GM23338 (cell line): Measurements from ENCODE around the gene SLK. TPM values are rescaled to one million over a fixed set of nuclear protein-coding genes. Genes with fewer than 3 reads are reported as not detected.

Experiments used
- ATAC-seq: fragments of 200-7000 bp; cut with Tn5 transposase; 3 replicates; pipeline ENCODE4 v1.9.1; 2020
- DNase-seq: peaks from one replicate; pipeline ENCODE4 v3.0.0-alpha.2; 2015; ENCODE audit warnings: low spot score
- H2AFZ ChIP-seq: fragments of 200-600 bp; sonication (generic); 2 replicates; pipeline ENCODE4 v1.8.0; 2016; ENCODE audit warnings: antibody characterized with exemption, mild to moderate bottlenecking, moderate library complexity
- H3F3A ChIP-seq: fragments of 200-600 bp; sonication (generic); replicated peaks from 2 replicates; pipeline ENCODE4 v1.8.0; 2017; ENCODE audit warnings: antibody characterized with exemption, mixed run types, low read depth
- H3K27ac ChIP-seq: fragments of 200-600 bp; sonication (generic); 2 replicates; pipeline ENCODE4 v1.6.1; 2016; ENCODE audit warnings: low read depth
- H3K27me3 ChIP-seq: fragments of 200-600 bp; sonication (generic); 2 replicates; pipeline ENCODE4 v1.8.0; 2016; ENCODE audit warnings: mild to moderate bottlenecking, mixed run types, moderate library complexity; ENCODE audit not compliant: insufficient read depth
- H3K36me3 ChIP-seq: fragments of 200-600 bp; sonication (generic); 2 replicates; pipeline ENCODE4 v1.8.0; 2016; ENCODE audit warnings: mild to moderate bottlenecking; ENCODE audit not compliant: insufficient read depth
- H3K4me1 ChIP-seq: fragments of 200-600 bp; sonication (generic); 2 replicates; pipeline ENCODE4 v1.8.0; 2016; ENCODE audit warnings: mild to moderate bottlenecking, moderate library complexity; ENCODE audit not compliant: insufficient read depth
- H3K4me2 ChIP-seq: fragments of 200-600 bp; sonication (generic); 2 replicates; pipeline ENCODE4 v1.7.1; 2017; ENCODE audit warnings: mixed run types
- H3K4me3 ChIP-seq: fragments of 200-600 bp; sonication (generic); 2 replicates; pipeline ENCODE4 v1.6.1; 2016; ENCODE audit warnings: mixed run types
- H3K79me2 ChIP-seq: fragments of 200-600 bp; sonication (generic); replicated peaks from 2 replicates; pipeline ENCODE4 v1.8.0; 2017; ENCODE audit warnings: mild to moderate bottlenecking; ENCODE audit not compliant: insufficient read depth
- H3K9me2 ChIP-seq: fragments of 200-600 bp; sonication (generic); 2 replicates; pipeline ENCODE4 v1.8.0; 2017; ENCODE audit not compliant: insufficient read depth
- H4K20me1 ChIP-seq: fragments of 200-600 bp; sonication (generic); replicated peaks from 2 replicates; pipeline ENCODE4 v1.8.0; 2017; ENCODE audit warnings: mild to moderate bottlenecking; ENCODE audit not compliant: insufficient read depth
- H3K27ac Mint-ChIP-seq: 2 replicates; pipeline ENCODE4 v1.8.0; 2020; ENCODE audit warnings: inconsistent platforms, mild to moderate bottlenecking, moderate library complexity, mixed read lengths
- H3K27me3 Mint-ChIP-seq: 3 replicates; pipeline ENCODE4 v1.8.0; 2022; ENCODE audit warnings: low read depth, mild to moderate bottlenecking, moderate library complexity, mixed read lengths, inconsistent platforms; ENCODE audit not compliant: insufficient read depth, poor library complexity
- H3K36me3 Mint-ChIP-seq: 3 replicates; pipeline ENCODE4 v1.8.0; 2021; ENCODE audit warnings: low read depth, mild to moderate bottlenecking, inconsistent platforms, moderate library complexity, mixed read lengths
- H3K4me1 Mint-ChIP-seq: 3 replicates; pipeline ENCODE4 v1.8.0; 2020; ENCODE audit warnings: mild to moderate bottlenecking, inconsistent platforms, mixed read lengths
- H3K4me3 Mint-ChIP-seq: 3 replicates; pipeline ENCODE4 v1.8.0; 2021; ENCODE audit warnings: moderate library complexity, mild to moderate bottlenecking, inconsistent platforms, mixed read lengths
- H3K9me3 Mint-ChIP-seq: 3 replicates; pipeline ENCODE4 v1.8.0; 2020; ENCODE audit warnings: moderate library complexity, mild to moderate bottlenecking, inconsistent platforms, mixed read lengths
- EZH2 ChIP-seq: fragments of 200-600 bp; sonication (generic); IDR thresholded peaks from one replicate; pipeline ENCODE4 v1.8.0; 2017; ENCODE audit warnings: antibody characterized with exemption, mild to moderate bottlenecking, low read depth; ENCODE audit not compliant: unreplicated experiment
- EZH2phosphoT487 ChIP-seq: fragments of 200-600 bp; sonication (generic); IDR thresholded peaks from one replicate; pipeline ENCODE4 v1.8.1; 2018; ENCODE audit warnings: antibody characterized with exemption; ENCODE audit not compliant: unreplicated experiment
- STAT1 ChIP-seq: IDR thresholded peaks from one replicate; pipeline ENCODE4 v1.6.1; 2016; ENCODE audit warnings: antibody characterized with exemption; ENCODE audit not compliant: unreplicated experiment
- ZNF462 ChIP-seq: fragments of 250-450 bp; sonication (Bioruptor Pico); IDR thresholded peaks from 2 replicates; pipeline ENCODE4 v1.5.0; 2020; ENCODE audit warnings: mild to moderate bottlenecking, moderate library complexity
- polyA plus RNA-seq: library from polyadenylated mRNA; unstranded; fragments of >200 nt; fragmentation: Nextera tagmentation; extraction: Ambion mirVana; gene quantifications from 2 replicates; pipeline ENCODE4 v1.2.1, GENCODE V29; 2016
- total RNA-seq: library from RNA; depleted of rRNA; stranded (reverse); fragments of >200 nt; shearing (Covaris generic); gene quantifications from 2 replicates; pipeline ENCODE4 v1.2.3, GENCODE V29; 2014

Gene SLK
- total and polyA plus RNA-seq, 2 experiments from 2014 or later: 8.4 to 21.5 TPM

GRCh38 chr10:103932971-103933370, 34.0 kb upstream of the SLK start:
- Mint-ChIP-seq H3K27me3 (no peaks in the 10 kb centered on the region), H3K27ac (no peak overlapping the region), H3K9me3 (no peaks in the 10 kb centered on the region; the same call in 2 of the 3 replicates)

More at GRCh38 chr10:103932971-103933370, 34.0 kb upstream of the SLK start:
- Mint-ChIP-seq H3K4me3 (no peak overlapping the region), H3K4me1 (peaks cover 18% of the 10 kb centered on the region), H3K36me3 (no peaks in the 10 kb centered on the region)
- H3K27ac ChIP-seq: no peak overlapping the region
- no peak overlapping the region for H2AFZ ChIP-seq
- ATAC-seq: no peak
- H3K36me3 ChIP-seq: no peaks in the 10 kb centered on the region
- H3K9me2 ChIP-seq: no peaks in the 10 kb centered on the region
- peaks cover 17% of the 10 kb centered on the region for H3K4me1 ChIP-seq
- H3K27me3 ChIP-seq: no peaks in the 10 kb centered on the region
- TF ChIP-seq EZH2 (no peak), EZH2phosphoT487 (no peak), ZNF462 (CRISPR knock-in tag) (no peak), STAT1 (no peak)
- no peaks in the 10 kb centered on the region for H3K79me2 ChIP-seq
- no peak overlapping the region for H3K4me3 ChIP-seq
- H3K4me2 ChIP-seq: no peak overlapping the region
- no peaks in the 10 kb centered on the region for H4K20me1 ChIP-seq
- H3F3A ChIP-seq: no peaks in the 10 kb centered on the region
- DNase-seq: no peak
